ENCODE data around the gene TP53RK.

GRCh38 chr20:46640044-46640443, 49.2 kb downstream of the TP53RK start:
- TF ChIP-seq, protein P1, sequence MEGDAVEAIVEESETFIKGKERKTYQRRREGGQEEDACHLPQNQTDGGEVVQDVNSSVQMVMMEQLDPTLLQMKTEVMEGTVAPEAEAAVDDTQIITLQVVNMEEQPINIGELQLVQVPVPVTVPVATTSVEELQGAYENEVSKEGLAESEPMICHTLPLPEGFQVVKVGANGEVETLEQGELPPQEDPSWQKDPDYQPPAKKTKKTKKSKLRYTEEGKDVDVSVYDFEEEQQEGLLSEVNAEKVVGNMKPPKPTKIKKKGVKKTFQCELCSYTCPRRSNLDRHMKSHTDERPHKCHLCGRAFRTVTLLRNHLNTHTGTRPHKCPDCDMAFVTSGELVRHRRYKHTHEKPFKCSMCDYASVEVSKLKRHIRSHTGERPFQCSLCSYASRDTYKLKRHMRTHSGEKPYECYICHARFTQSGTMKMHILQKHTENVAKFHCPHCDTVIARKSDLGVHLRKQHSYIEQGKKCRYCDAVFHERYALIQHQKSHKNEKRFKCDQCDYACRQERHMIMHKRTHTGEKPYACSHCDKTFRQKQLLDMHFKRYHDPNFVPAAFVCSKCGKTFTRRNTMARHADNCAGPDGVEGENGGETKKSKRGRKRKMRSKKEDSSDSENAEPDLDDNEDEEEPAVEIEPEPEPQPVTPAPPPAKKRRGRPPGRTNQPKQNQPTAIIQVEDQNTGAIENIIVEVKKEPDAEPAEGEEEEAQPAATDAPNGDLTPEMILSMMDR (conservative IDR thresholded peaks at IDR 0.05): no peak
- TF ChIP-seq ZFX (IDR thresholded peaks at IDR 0.05): no peak
